LHCN-M2 (cell line): ENCODE results near the gene FBXO2. TPM values are rescaled to one million over a fixed set of nuclear protein-coding genes. Genes with fewer than 3 reads are reported as not detected.

Experiments
- total RNA-seq: library from RNA; depleted of rRNA; stranded (reverse); fragments of >200 nt; gene quantifications from 2 replicates; pipeline ENCODE4 v1.2.3, GENCODE V29; 2014; rRNA removed

Gene FBXO2
- total RNA-seq, 1 experiment from 2014 or later = not detected

Other genes with a start within 250 kb of the FBXO2 start
- not detected in 2 replicates for gene DISP3, start 175.3 kb downstream of the FBXO2 start, total RNA-seq
- 2.4 and 5.2 TPM in 2 replicates for gene FBXO44, start 448 bp upstream of the FBXO2 start, total RNA-seq
- gene FBXO6, start 9.8 kb upstream of the FBXO2 start, total RNA-seq = 1.1 and 1.2 TPM in 2 replicates
- 86.2 and 90.6 TPM in 2 replicates for gene MAD2L2, start 26.7 kb upstream of the FBXO2 start, total RNA-seq
- under 0.01 and 0.13 TPM in 2 replicates for gene DRAXIN, start 37.3 kb upstream of the FBXO2 start, total RNA-seq
- gene AGTRAP, start 81.7 kb upstream of the FBXO2 start, total RNA-seq = 35.8 and 39.4 TPM in 2 replicates
- not detected in 2 replicates for gene C1orf167, start 107.8 kb upstream of the FBXO2 start, total RNA-seq
- gene MTHFR, start 151.5 kb upstream of the FBXO2 start, total RNA-seq = 7.8 and 11.7 TPM in 2 replicates
- gene CLCN6, start 151.8 kb upstream of the FBXO2 start, total RNA-seq = 5.5 and 10.7 TPM in 2 replicates
- not detected in 2 replicates for gene NPPA, start 193.4 kb upstream of the FBXO2 start, total RNA-seq
- gene NPPB, start 204.5 kb upstream of the FBXO2 start, total RNA-seq = not detected in 2 replicates